ENCODE measurements around the gene OPN1SW.

GRCh38 chr7:128770233-128770632 is 5.4 kb downstream of the OPN1SW start:
- TF ChIP-seq MYNN (IDR thresholded peaks at IDR 0.05), result no peak
- TF ChIP-seq MYNN (CRISPR knock-in tag; IDR thresholded peaks at IDR 0.05), result no peak
- no peak for TF ChIP-seq SETDB1 (IDR thresholded peaks at IDR 0.05; ENCODE audit: low read length)
- no peak for TF ChIP-seq C11orf30 (IDR thresholded peaks at IDR 0.05; ENCODE audit: low read depth)
- no peak for TF ChIP-seq ZNF445 (CRISPR knock-in tag; IDR thresholded peaks at IDR 0.05; ENCODE audit: low read depth)
- no peak for TF ChIP-seq CTCF (IDR thresholded peaks at IDR 0.05 in 2 of 3, conservative IDR thresholded peaks at IDR 0.05 in 1 of 3; ENCODE audit: insufficient read depth in 2 of 3, low read depth in 1 of 3, low read length in 3 of 3)
- no peak for TF ChIP-seq HDAC2 (IDR thresholded peaks at IDR 0.05)
- no peak for TF ChIP-seq MAFK (IDR thresholded peaks at IDR 0.05; ENCODE audit: low read length)
- no peak for TF ChIP-seq PHTF2 (CRISPR knock-in tag; IDR thresholded peaks at IDR 0.05)
- TF ChIP-seq REST (IDR thresholded peaks at IDR 0.05; ENCODE audit: borderline replicate concordance), result no peak
- no peak for TF ChIP-seq REST (CRISPR knock-in tag; IDR thresholded peaks at IDR 0.05; ENCODE audit: low read depth)
- no peak for TF ChIP-seq TCF7L2 (IDR thresholded peaks at IDR 0.05; ENCODE audit: low read depth, low read length)
- TF ChIP-seq CREB1 (IDR thresholded peaks at IDR 0.05), result no peak
- no peak for TF ChIP-seq CREB1 (CRISPR knock-in tag; IDR thresholded peaks at IDR 0.05)
- TF ChIP-seq E2F5 (CRISPR knock-in tag; IDR thresholded peaks at IDR 0.05), result no peak
- no peak for TF ChIP-seq EZH2 (IDR thresholded peaks at IDR 0.05; ENCODE audit: borderline replicate concordance, low read depth, low read length)

All from K562 (cell line).